Measurements from ENCODE around the gene FRK.

The FRK gene

GRCh38 chr6:116036885-116037284 lies 23.8 kb downstream of the FRK start:
- in situ Hi-C loops (cut with MboI; ENCODE audit: low sequenced_read_pairs): no loop called here

GRCh38 chr6:116036075-116036773 lies 24.5 kb downstream of the FRK start:
- in situ Hi-C loops (cut with MboI; ENCODE audit: low sequenced_read_pairs): no loop called here

GRCh38 chr6:116035616-116036015 lies 25.1 kb downstream of the FRK start:
- in situ Hi-C loops (cut with MboI; ENCODE audit: low sequenced_read_pairs): no loop called here

GRCh38 chr6:116034327-116034726 lies 26.4 kb downstream of the FRK start:
- in situ Hi-C loops (cut with MboI; ENCODE audit: low sequenced_read_pairs): no loop called here

- in situ Hi-C loops (cut with MboI; ENCODE audit: low sequenced_read_pairs): no loop called here
Observed at GRCh38 chr6:116033687-116034303, 26.9 kb downstream of the FRK start.

GRCh38 chr6:116030770-116031169 lies 29.9 kb downstream of the FRK start:
- in situ Hi-C loops (cut with MboI; ENCODE audit: low sequenced_read_pairs): no loop called here

GRCh38 chr6:116029535-116029934 lies 31.2 kb downstream of the FRK start:
- in situ Hi-C loops (cut with MboI; ENCODE audit: low sequenced_read_pairs): no loop called here

- in situ Hi-C loops (cut with MboI; ENCODE audit: low sequenced_read_pairs): no loop called here
Observed at GRCh38 chr6:116028233-116028632, 32.5 kb downstream of the FRK start.

- in situ Hi-C loops (cut with MboI; ENCODE audit: low sequenced_read_pairs): no loop called here
Observed at GRCh38 chr6:116027801-116028200, 32.9 kb downstream of the FRK start.

- in situ Hi-C loops (cut with MboI; ENCODE audit: low sequenced_read_pairs): no loop called here
Observed at GRCh38 chr6:116025405-116025804, 35.3 kb downstream of the FRK start.

GRCh38 chr6:116022841-116023445 lies 37.7 kb downstream of the FRK start:
- in situ Hi-C loops (cut with MboI; ENCODE audit: low sequenced_read_pairs): no loop called here

GRCh38 chr6:116020738-116021137 lies 40.0 kb downstream of the FRK start:
- in situ Hi-C loops (cut with MboI; ENCODE audit: low sequenced_read_pairs): no loop called here

- in situ Hi-C loops (cut with MboI; ENCODE audit: low sequenced_read_pairs): no loop called here
Observed at GRCh38 chr6:116019428-116019827, 41.3 kb downstream of the FRK start.

- in situ Hi-C loops (cut with MboI; ENCODE audit: low sequenced_read_pairs): no loop called here
Observed at GRCh38 chr6:116018976-116019375, 41.7 kb downstream of the FRK start.

GRCh38 chr6:116017546-116018295 lies 43.0 kb downstream of the FRK start:
- in situ Hi-C loops (cut with MboI; ENCODE audit: low sequenced_read_pairs): no loop called here

GRCh38 chr6:116016846-116017545 lies 43.7 kb downstream of the FRK start:
- in situ Hi-C loops (cut with MboI; ENCODE audit: low sequenced_read_pairs): no loop called here

GRCh38 chr6:116015983-116016382 lies 44.7 kb downstream of the FRK start:
- in situ Hi-C loops (cut with MboI; ENCODE audit: low sequenced_read_pairs): no loop called here

- in situ Hi-C loops (cut with MboI; ENCODE audit: low sequenced_read_pairs): no loop called here
Observed at GRCh38 chr6:116015561-116015960, 45.1 kb downstream of the FRK start.

GRCh38 chr6:116012951-116013350 lies 47.7 kb downstream of the FRK start:
- in situ Hi-C loops (cut with MboI; ENCODE audit: low sequenced_read_pairs): no loop called here

GRCh38 chr6:116012471-116012949 lies 48.2 kb downstream of the FRK start:
- in situ Hi-C loops (cut with MboI; ENCODE audit: low sequenced_read_pairs): no loop called here

GRCh38 chr6:116011520-116011919 lies 49.2 kb downstream of the FRK start:
- in situ Hi-C loops (cut with MboI; ENCODE audit: low sequenced_read_pairs): no loop called here
